Activated CD4-positive, alpha-beta T cell treated with anti-CD3 and anti-CD28 coated beads for 36 hours (primary cell): ENCODE results near the gene KIAA0232. TPM values are rescaled to one million over a fixed set of nuclear protein-coding genes. Genes with fewer than 3 reads are reported as not detected.

Experiments used
- ATAC-seq: fragments of 200-7000 bp; cut with Tn5 transposase; one replicate; pipeline ENCODE4 v1.10.0; 2021; ENCODE audit warnings: mild to moderate bottlenecking, moderate library complexity
- CTCF ChIA-PET: fragments of 350-600 bp; sonication (Branson Sonifier 250); formaldehyde crosslinking; loops from one replicate; lab custom pipeline; 2021; ENCODE audit warnings: antibody characterized with exemption; lab: Charles Lee
- POLR2A ChIA-PET: fragments of 350-600 bp; sonication (Branson Sonifier 250); formaldehyde crosslinking; loops from one replicate; lab custom pipeline; 2021; ENCODE audit warnings: antibody characterized with exemption, inconsistent platforms; lab: Charles Lee
- DNase-seq: peaks from one replicate; pipeline ENCODE4 v3.0.0-alpha.2; 2020
- H3K27ac Mint-ChIP-seq: one replicate; pipeline ENCODE4 v1.8.0; 2021; ENCODE audit warnings: mixed read lengths
- H3K27me3 Mint-ChIP-seq: one replicate; pipeline ENCODE4 v1.8.0; 2021; ENCODE audit warnings: mixed read lengths
- H3K36me3 Mint-ChIP-seq: one replicate; pipeline ENCODE4 v1.8.0; 2021; ENCODE audit warnings: low read depth, mixed read lengths
- H3K4me1 Mint-ChIP-seq: one replicate; pipeline ENCODE4 v1.8.0; 2021; ENCODE audit warnings: mixed read lengths
- H3K4me3 Mint-ChIP-seq: one replicate; pipeline ENCODE4 v1.8.0; 2021; ENCODE audit warnings: mild to moderate bottlenecking, moderate library complexity, mixed read lengths
- H3K9me3 Mint-ChIP-seq: one replicate; pipeline ENCODE4 v1.8.0; 2021; ENCODE audit warnings: low read depth, mixed read lengths
- intact Hi-C, 2 experiments: fragments of 100-400 bp; cut with DNase I in 1 of 2; cut with micrococcal nuclease in 1 of 2; formaldehyde crosslinking; loops; one replicate each; pipeline versions ENCODE4 v1.14.2 to v1.15.1; 2022 to 2024; cut with DNase I, micrococcal nuclease
- total RNA-seq, 2 experiments: library from RNA; stranded (reverse); gene quantifications; one replicate each; pipeline ENCODE4 v1.2.3, GENCODE V29; 2021

The KIAA0232 gene
- total RNA-seq, 2 experiments from 2014 or later: 9.4 to 13.1 TPM

DNA sequence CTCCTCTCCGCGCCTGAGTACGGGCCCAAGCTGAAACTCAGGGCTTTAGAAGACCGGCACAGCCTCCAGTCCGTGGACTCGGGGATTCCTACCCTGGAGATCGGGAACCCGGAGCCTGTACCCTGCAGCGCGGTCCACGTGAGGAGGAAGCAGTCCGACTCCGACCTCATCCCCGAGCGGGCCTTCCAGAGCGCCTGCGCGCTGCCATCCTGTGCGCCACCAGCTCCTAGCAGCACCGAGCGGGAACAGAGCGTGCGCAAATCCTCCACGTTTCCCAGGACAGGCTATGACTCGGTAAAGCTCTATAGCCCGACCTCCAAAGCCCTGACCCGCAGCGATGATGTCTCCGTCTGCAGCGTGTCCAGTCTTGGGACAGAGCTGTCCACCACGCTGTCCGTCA, 141.0 kb downstream of the KIAA0232 start:
- H3K4me1 Mint-ChIP-seq: peaks cover 64% of the 10 kb centered on the region
- intact Hi-C loops: no loop called here
- POLR2A ChIA-PET: no interaction called here
- no peaks in the 10 kb centered on the region for H3K9me3 Mint-ChIP-seq
- CTCF ChIA-PET: interaction anchor here (0.6 to 1.5 kb wide), 4 partner anchors 10 to 51 kb away, joined by 3 to 7 read pairs (median 4); no protein-coding TSS in a partner anchor
- no peak overlapping the region for H3K4me3 Mint-ChIP-seq
- peaks cover 43% of the 10 kb centered on the region for H3K36me3 Mint-ChIP-seq
- no peaks in the 10 kb centered on the region for H3K27me3 Mint-ChIP-seq
- H3K27ac Mint-ChIP-seq: no peak overlapping the region
- DNase-seq (no peak), ATAC-seq (no peak)

DNA sequence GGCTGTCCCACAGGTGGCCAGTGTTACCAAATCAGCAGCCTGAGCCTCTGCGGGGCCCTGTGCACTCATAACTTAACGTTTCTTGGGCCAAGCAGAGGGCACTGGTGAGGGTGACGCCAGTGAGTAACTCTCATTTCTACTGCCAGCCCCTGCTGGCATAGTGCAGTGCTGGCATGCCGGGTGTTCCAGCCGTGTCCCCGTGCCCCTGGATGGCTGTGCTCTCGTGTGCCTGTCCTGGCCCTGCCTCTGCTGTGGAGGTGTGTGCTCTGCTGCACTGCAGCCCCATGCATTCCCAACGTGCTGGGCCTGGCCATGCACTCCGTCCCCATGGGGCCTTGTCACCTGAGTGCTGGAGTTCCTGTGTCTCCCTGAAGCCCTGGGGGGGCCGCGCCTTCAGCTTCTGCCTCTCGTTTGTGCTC, 141.8 kb downstream of the KIAA0232 start:
- ChIA-PET POLR2A (no interaction called here), CTCF (no interaction called here)
- no peak overlapping the region for H3K4me3 Mint-ChIP-seq

GRCh38 chr4:6925357-6925836, 142.9 kb downstream of the KIAA0232 start:
- no peaks in the 10 kb centered on the region for H3K9me3 Mint-ChIP-seq
- intact Hi-C loops: no loop called here
- peak; percentile 31 for ATAC-seq
- ChIA-PET POLR2A (no interaction called here), CTCF (interaction anchor here (0.9 to 1.5 kb wide), 3 partner anchors 8 to 33 kb away, joined by 3 to 8 read pairs (median 7); no protein-coding TSS in a partner anchor)
- peak overlapping the region; percentile 33 for H3K4me3 Mint-ChIP-seq
- H3K4me1 Mint-ChIP-seq: peaks cover 70% of the 10 kb centered on the region
- H3K36me3 Mint-ChIP-seq: peaks cover 47% of the 10 kb centered on the region
- no peaks in the 10 kb centered on the region for H3K27me3 Mint-ChIP-seq
- H3K27ac Mint-ChIP-seq: peak overlapping the region; percentile 78
- DNase-seq: peak; percentile 49

More for the DNA sequence above, 141.8 kb downstream of the KIAA0232 start:
- Mint-ChIP-seq H3K9me3 (no peaks in the 10 kb centered on the region), H3K27ac (no peak overlapping the region), H3K27me3 (no peaks in the 10 kb centered on the region), H3K4me1 (peaks cover 68% of the 10 kb centered on the region), H3K36me3 (peaks cover 43% of the 10 kb centered on the region)
- no peak for DNase-seq
- ATAC-seq: no peak
- intact Hi-C loops: no loop called here

GRCh38 chr4:6926081-6926480, 143.6 kb downstream of the KIAA0232 start:
- intact Hi-C loops: loop anchor here in 1 of 2 experiments (2.0 kb wide), 1 partner anchor 15 kb away; no protein-coding TSS in a partner anchor
- no peaks in the 10 kb centered on the region for H3K9me3 Mint-ChIP-seq
- ATAC-seq: peak; percentile 57

DNA sequence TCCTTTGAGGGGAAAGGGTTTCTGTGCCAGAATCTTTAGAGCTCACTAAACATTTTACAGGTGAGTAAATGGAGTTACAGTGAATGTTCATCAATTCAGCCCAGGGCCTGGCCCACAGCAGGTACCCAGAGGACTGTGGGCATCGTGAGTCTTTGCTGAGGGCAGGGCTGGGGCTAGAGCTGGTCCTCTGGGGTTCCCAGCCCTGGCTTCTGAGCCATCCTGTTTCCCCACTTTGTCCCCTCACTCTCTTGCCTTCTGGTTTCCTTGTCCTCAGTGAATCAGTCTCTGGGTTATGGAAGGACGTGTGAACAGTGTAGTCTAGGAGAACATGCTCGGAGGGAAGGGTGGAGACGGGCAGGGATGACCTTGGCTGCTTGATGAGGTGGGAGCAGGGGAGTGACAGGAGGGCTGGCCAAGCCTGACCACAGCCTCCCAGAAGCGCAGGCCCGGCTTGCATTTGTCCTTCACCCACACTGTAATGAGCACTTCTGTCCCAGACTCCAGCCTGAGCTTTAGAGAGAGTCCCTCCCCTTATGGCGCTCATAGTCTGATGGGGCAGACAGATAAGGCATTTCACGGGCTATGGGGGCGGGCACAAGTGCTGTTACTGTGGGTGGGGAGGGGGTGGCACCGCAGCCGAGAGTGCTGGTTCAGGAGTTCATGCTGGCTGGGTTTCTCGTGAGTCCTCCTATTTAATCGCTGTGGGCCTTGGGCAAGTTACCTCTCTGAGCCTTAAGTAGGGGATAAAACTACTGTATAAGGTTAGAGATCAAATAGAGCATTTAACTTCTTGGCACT, 144.4 kb downstream of the KIAA0232 start:
- peaks cover 67% of the 10 kb centered on the region for H3K4me1 Mint-ChIP-seq
- peak; percentile 67 for ATAC-seq
- peak; percentile 72 for DNase-seq
- H3K27ac Mint-ChIP-seq: peak overlapping the region; percentile 78
- intact Hi-C loops: loop anchor here in 1 of 2 experiments (2.0 kb wide), 1 partner anchor 16 kb away; no protein-coding TSS in a partner anchor
- ChIA-PET POLR2A (interaction anchor here (0.7 to 1.2 kb wide), 2 partner anchors 22 to 60 kb away, joined by 3 read pairs; no protein-coding TSS in a partner anchor), CTCF (interaction anchor here (0.5 to 1.5 kb wide), 14 partner anchors 10 to 218 kb away, joined by 3 to 8 read pairs (median 3); no protein-coding TSS in a partner anchor)
- H3K4me3 Mint-ChIP-seq: peak overlapping the region; percentile 33
- H3K27me3 Mint-ChIP-seq: no peaks in the 10 kb centered on the region
- peaks cover 53% of the 10 kb centered on the region for H3K36me3 Mint-ChIP-seq
- no peaks in the 10 kb centered on the region for H3K9me3 Mint-ChIP-seq

More at GRCh38 chr4:6926081-6926480, 143.6 kb downstream of the KIAA0232 start:
- DNase-seq: peak; percentile 59
- CTCF ChIA-PET: interaction anchor here (0.5 to 1.5 kb wide), 9 partner anchors 9 to 206 kb away, joined by 3 to 8 read pairs (median 4); no protein-coding TSS in a partner anchor
- peak overlapping the region; percentile 78 for H3K27ac Mint-ChIP-seq
- H3K36me3 Mint-ChIP-seq: peaks cover 47% of the 10 kb centered on the region
- peak overlapping the region; percentile 33 for H3K4me3 Mint-ChIP-seq
- no peaks in the 10 kb centered on the region for H3K27me3 Mint-ChIP-seq
- POLR2A ChIA-PET: no interaction called here
- peaks cover 66% of the 10 kb centered on the region for H3K4me1 Mint-ChIP-seq

- Mint-ChIP-seq H3K36me3 (peaks cover 51% of the 10 kb centered on the region), H3K27ac (no peak overlapping the region), H3K27me3 (no peaks in the 10 kb centered on the region), H3K9me3 (no peaks in the 10 kb centered on the region), H3K4me1 (peaks cover 58% of the 10 kb centered on the region), H3K4me3 (no peak overlapping the region)
- ChIA-PET CTCF (interaction anchor here (0.7 to 0.9 kb wide), 2 partner anchors 115 to 366 kb away, joined by 3 read pairs; partner anchors contain the start of gene TADA2B), POLR2A (no interaction called here)
- DNase-seq: no peak
- ATAC-seq: no peak
- intact Hi-C loops: no loop called here
These were observed 145.6 kb downstream of the KIAA0232 start for GRCh38 chr4:6928081-6928480.

DNA sequence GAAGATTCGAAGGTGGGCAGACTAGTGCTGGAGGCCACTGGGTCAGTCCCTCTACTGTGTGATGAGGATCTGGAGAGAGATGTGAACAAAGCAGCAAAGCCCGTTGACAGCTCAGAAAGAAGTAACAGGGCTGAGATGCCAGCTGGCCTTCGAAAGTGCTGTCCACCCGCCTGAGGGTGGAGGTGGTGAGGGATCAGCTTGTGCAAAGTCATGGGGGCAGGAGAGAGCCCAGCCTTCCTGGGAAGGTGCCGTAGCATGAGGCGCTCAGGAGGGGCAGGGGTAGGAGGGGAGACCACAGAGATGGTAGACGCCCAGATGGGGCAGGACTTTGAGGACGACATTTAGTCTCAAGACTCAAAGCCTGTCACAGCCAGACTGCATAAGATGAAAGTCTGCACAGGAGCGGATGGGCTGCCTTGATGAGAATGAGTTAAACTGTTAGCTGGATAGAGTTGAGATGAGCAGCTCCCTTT, 146.8 kb downstream of the KIAA0232 start:
- Mint-ChIP-seq H3K27ac (no peak overlapping the region), H3K4me1 (peaks cover 67% of the 10 kb centered on the region), H3K36me3 (peaks cover 50% of the 10 kb centered on the region), H3K27me3 (no peaks in the 10 kb centered on the region), H3K9me3 (no peaks in the 10 kb centered on the region), H3K4me3 (no peak overlapping the region)
- ChIA-PET POLR2A (no interaction called here), CTCF (interaction anchor here (0.9 to 2.2 kb wide), 3 partner anchors 11 to 43 kb away, joined by 3 to 8 read pairs (median 3); no protein-coding TSS in a partner anchor)
- intact Hi-C loops: no loop called here
- ATAC-seq: no peak
- DNase-seq: no peak

GRCh38 chr4:6929812-6930464, 147.4 kb downstream of the KIAA0232 start:
- CTCF ChIA-PET: interaction anchor here (0.9 to 2.2 kb wide), 3 partner anchors 11 to 42 kb away, joined by 3 to 8 read pairs (median 3); no protein-coding TSS in a partner anchor
- DNase-seq: no peak
- Mint-ChIP-seq H3K4me3 (no peak overlapping the region), H3K9me3 (no peaks in the 10 kb centered on the region), H3K27me3 (no peaks in the 10 kb centered on the region), H3K27ac (no peak overlapping the region), H3K4me1 (peaks cover 67% of the 10 kb centered on the region), H3K36me3 (peaks cover 45% of the 10 kb centered on the region)
- intact Hi-C loops: no loop called here
- POLR2A ChIA-PET: no interaction called here
- ATAC-seq: no peak

- Mint-ChIP-seq H3K9me3 (no peaks in the 10 kb centered on the region), H3K4me1 (peaks cover 56% of the 10 kb centered on the region), H3K27ac (no peak overlapping the region), H3K27me3 (no peaks in the 10 kb centered on the region), H3K36me3 (peaks cover 37% of the 10 kb centered on the region), H3K4me3 (no peak overlapping the region)
- intact Hi-C loops: no loop called here
- ATAC-seq (no peak), DNase-seq (no peak)
- POLR2A ChIA-PET: no interaction called here
- CTCF ChIA-PET: no interaction called here
These were observed 149.9 kb downstream of the KIAA0232 start for GRCh38 chr4:6932475-6932874.

DNA sequence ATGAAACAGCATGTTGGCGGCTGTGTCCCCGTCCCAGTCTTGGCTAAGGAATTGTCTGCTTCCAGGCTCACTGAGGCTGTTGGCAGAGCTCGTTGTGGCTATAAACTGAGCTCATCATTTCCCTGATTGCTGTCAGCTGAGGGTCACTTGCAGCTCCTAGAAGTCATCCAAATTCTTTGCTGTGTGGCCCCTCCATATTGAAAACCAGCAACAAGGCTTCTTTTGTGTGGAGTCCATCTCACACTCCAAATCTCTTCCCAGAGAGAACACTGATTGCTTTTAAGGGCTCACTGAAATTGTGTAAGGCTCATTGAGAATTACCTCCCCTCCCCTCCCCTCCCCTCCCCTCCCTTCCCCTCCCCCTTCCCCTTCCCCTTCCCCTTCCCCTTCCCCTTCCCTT, 150.4 kb downstream of the KIAA0232 start:
- peaks cover 56% of the 10 kb centered on the region for H3K4me1 Mint-ChIP-seq
- CTCF ChIA-PET: no interaction called here

More for the DNA sequence above, 150.4 kb downstream of the KIAA0232 start:
- Mint-ChIP-seq H3K27me3 (no peaks in the 10 kb centered on the region), H3K36me3 (peaks cover 37% of the 10 kb centered on the region), H3K27ac (no peak overlapping the region), H3K9me3 (no peaks in the 10 kb centered on the region), H3K4me3 (no peak overlapping the region)
- POLR2A ChIA-PET: no interaction called here
- intact Hi-C loops: no loop called here
- ATAC-seq: no peak
- DNase-seq: no peak
